Panc1 (cell line): ENCODE measurements around the gene THBS2. TPM values are rescaled to one million over a fixed set of nuclear protein-coding genes. Genes with fewer than 3 reads are reported as not detected.
"Not testable (repeated sequence)": the region's sequence is repeated elsewhere in the genome, so short reads cannot be mapped to it uniquely, and the experiment has no call there.

Source experiments
- ATAC-seq: fragments of 200-7000 bp; cut with Tn5 transposase; 2 replicates; pipeline ENCODE4 v1.9.1; 2020; ENCODE audit warnings: mild to moderate bottlenecking, moderate library complexity
- BruUV-seq: library from RNA; stranded (reverse); fragments of 400-500 nt; replicated peaks from 2 replicates; lab custom pipeline; 2021; lab: Mats Ljungman, UMichigan
- CTCF ChIA-PET: fragments of 300-600 bp; sonication (Branson Sonifier 250); formaldehyde crosslinking; loops from one replicate; lab custom pipeline; 2022; ENCODE audit warnings: antibody characterized with exemption; lab: Charles Lee
- POLR2A ChIA-PET: fragments of 300-600 bp; sonication (Branson Sonifier 250); formaldehyde crosslinking; loops from one replicate; lab custom pipeline; 2022; ENCODE audit warnings: antibody characterized with exemption; lab: Charles Lee
- DNase-seq: peaks from one replicate; pipeline ENCODE4 v3.0.0-alpha.2; 2010; ENCODE audit warnings: low read depth, low spot score
- H3K27ac ChIP-seq: 2 replicates; pipeline ENCODE4 v1.5.1; 2011; ENCODE audit warnings: mild to moderate bottlenecking, low read length, inconsistent platforms
- H3K27me3 ChIP-seq: fragments of 200-500 bp; sonication (Bioruptor generic); 2 replicates; pipeline ENCODE4 v1.6.0; 2014; ENCODE audit warnings: low read length, inconsistent platforms; ENCODE audit not compliant: control insufficient read depth, insufficient read depth
- H3K36me3 ChIP-seq: fragments of 200-500 bp; sonication (Bioruptor generic); 2 replicates; pipeline ENCODE4 v1.5.1; 2014; ENCODE audit warnings: inconsistent platforms, mild to moderate bottlenecking, low read length, moderate library complexity; ENCODE audit not compliant: control insufficient read depth, insufficient read depth
- H3K4me1 ChIP-seq: 2 replicates; pipeline ENCODE4 v1.5.1; 2011; ENCODE audit warnings: inconsistent platforms, mild to moderate bottlenecking, low read length, moderate library complexity; ENCODE audit not compliant: control insufficient read depth, insufficient read depth
- H3K4me3 ChIP-seq, 2 experiments: 2 replicates each; pipeline ENCODE4 v1.5.1; 2011 to 2012; ENCODE audit warnings: low read depth in 2 of 2, low read length in 2 of 2, mild to moderate bottlenecking in 2 of 2, inconsistent platforms in 1 of 2, moderate library complexity in 1 of 2
- H3K9me3 ChIP-seq: fragments of 200-500 bp; sonication (Bioruptor generic); 2 replicates; pipeline ENCODE4 v1.5.1; 2014; ENCODE audit warnings: low read depth, mild to moderate bottlenecking, inconsistent platforms, low read length, moderate library complexity; ENCODE audit not compliant: control insufficient read depth, insufficient read depth
- POLR2AphosphoS5 ChIP-seq: IDR thresholded peaks from 2 replicates; pipeline ENCODE4 v1.6.1; 2012; ENCODE audit warnings: mild to moderate bottlenecking, low read depth, low read length, moderate library complexity
- SIN3A ChIP-seq: IDR thresholded peaks from 2 replicates; pipeline ENCODE4 v1.6.1; 2012; ENCODE audit warnings: low read depth, mild to moderate bottlenecking, low read length, moderate library complexity, borderline replicate concordance; ENCODE audit not compliant: insufficient read depth
- TCF7L2 ChIP-seq: IDR thresholded peaks from 2 replicates; pipeline ENCODE4 v1.6.1; 2011; ENCODE audit warnings: mild to moderate bottlenecking, low read depth, low read length, inconsistent platforms
- in situ Hi-C: cut with HindIII; loops from 2 replicates; pipeline ENCODE4 v1.10.0; 2016; ENCODE audit warnings: low sequenced_read_pairs, low pct_unique_long_range_greater_than_20kb
- intact Hi-C: fragments of 100-400 bp; cut with micrococcal nuclease; formaldehyde crosslinking; loops from one replicate; pipeline ENCODE4 v1.10.0; 2022; ENCODE audit not compliant: unreplicated experiment
- total RNA-seq: library from RNA; stranded (reverse); gene quantifications from one replicate; pipeline ENCODE4 v1.2.1, GENCODE V29; 2021; ENCODE audit not compliant: unreplicated experiment
- TF ChIP-seq, protein P1 (sequence below): fragments of 450-650 bp; IDR thresholded peaks from 2 replicates; pipeline ENCODE4 v1.5.1; 2017; ENCODE audit warnings: mild to moderate bottlenecking
- TF ChIP-seq, protein P2 (sequence below), 2 experiments: IDR thresholded peaks; 2 replicates each; pipeline ENCODE4 v1.6.1; 2011 to 2012; ENCODE audit warnings: low read depth in 2 of 2, control low read depth in 1 of 2, low read length in 1 of 2, mild to moderate bottlenecking in 1 of 2, moderate library complexity in 1 of 2; ENCODE audit not compliant: insufficient read depth in 1 of 2

Gene THBS2
- total RNA-seq, 1 experiment from 2014 or later = 0.05 TPM

DNA sequence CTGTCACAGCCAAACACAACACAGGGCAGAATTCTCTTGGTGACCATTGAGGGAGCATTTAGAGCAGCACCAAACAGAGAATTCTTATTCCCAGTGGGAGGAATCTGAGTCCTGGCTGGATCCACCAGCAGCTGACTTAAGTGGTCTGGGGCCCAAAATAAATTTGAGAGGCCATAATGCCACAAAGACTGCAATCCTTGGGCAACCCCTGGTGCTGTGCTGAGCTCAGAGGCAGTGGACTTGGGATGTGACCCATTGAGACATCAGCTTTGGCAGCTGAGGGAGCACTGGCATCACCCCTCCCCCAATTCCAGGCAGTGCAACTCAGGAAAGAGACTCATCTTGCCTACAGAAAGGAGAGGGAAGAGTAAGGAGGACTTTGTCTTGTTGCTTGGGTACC, 48.6 kb upstream of the THBS2 start:
- Histone ChIP-seq H3K36me3 (no peaks in the 10 kb centered on the region), H3K9me3 (peaks cover 14% of the 10 kb centered on the region; the same call in 1 of the 2 replicates), H3K4me3 (no peak overlapping the region), H3K4me1 (no peaks in the 10 kb centered on the region), H3K27me3 (no peaks in the 10 kb centered on the region), H3K27ac (no peak overlapping the region)
- DNase-seq (no peak), ATAC-seq (no peak)
- CTCF ChIA-PET = no interaction called here
- POLR2A ChIA-PET = no interaction called here
- intact Hi-C loops = no loop called here
- no peak for TF ChIP-seq POLR2AphosphoS5
- in situ Hi-C loops = no loop called here
- BruUV-seq = no TSS peak

DNA sequence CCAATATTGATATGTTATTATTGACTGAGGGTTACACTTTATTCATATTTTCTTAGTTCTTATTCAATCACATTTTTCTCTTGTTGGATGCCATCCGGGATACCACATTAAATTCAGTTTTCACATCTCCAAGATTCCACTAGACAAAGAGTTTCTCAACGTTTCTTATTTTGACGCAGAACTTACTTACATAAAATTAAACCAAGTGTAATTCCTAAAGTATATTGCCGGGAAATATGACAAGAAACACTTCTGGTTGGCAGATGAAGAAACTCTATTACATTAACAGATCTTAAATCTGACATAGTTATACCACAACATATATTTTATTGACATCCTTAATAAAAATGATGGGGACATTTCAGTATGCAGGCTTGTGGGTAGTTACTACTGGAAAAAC, 47.3 kb upstream of the THBS2 start:
- DNase-seq = no peak
- TF ChIP-seq, protein P1, sequence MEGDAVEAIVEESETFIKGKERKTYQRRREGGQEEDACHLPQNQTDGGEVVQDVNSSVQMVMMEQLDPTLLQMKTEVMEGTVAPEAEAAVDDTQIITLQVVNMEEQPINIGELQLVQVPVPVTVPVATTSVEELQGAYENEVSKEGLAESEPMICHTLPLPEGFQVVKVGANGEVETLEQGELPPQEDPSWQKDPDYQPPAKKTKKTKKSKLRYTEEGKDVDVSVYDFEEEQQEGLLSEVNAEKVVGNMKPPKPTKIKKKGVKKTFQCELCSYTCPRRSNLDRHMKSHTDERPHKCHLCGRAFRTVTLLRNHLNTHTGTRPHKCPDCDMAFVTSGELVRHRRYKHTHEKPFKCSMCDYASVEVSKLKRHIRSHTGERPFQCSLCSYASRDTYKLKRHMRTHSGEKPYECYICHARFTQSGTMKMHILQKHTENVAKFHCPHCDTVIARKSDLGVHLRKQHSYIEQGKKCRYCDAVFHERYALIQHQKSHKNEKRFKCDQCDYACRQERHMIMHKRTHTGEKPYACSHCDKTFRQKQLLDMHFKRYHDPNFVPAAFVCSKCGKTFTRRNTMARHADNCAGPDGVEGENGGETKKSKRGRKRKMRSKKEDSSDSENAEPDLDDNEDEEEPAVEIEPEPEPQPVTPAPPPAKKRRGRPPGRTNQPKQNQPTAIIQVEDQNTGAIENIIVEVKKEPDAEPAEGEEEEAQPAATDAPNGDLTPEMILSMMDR = no peak
- TF ChIP-seq POLR2AphosphoS5 (no peak), TCF7L2 (no peak), SIN3A (no peak)
- TF ChIP-seq, protein P2, sequence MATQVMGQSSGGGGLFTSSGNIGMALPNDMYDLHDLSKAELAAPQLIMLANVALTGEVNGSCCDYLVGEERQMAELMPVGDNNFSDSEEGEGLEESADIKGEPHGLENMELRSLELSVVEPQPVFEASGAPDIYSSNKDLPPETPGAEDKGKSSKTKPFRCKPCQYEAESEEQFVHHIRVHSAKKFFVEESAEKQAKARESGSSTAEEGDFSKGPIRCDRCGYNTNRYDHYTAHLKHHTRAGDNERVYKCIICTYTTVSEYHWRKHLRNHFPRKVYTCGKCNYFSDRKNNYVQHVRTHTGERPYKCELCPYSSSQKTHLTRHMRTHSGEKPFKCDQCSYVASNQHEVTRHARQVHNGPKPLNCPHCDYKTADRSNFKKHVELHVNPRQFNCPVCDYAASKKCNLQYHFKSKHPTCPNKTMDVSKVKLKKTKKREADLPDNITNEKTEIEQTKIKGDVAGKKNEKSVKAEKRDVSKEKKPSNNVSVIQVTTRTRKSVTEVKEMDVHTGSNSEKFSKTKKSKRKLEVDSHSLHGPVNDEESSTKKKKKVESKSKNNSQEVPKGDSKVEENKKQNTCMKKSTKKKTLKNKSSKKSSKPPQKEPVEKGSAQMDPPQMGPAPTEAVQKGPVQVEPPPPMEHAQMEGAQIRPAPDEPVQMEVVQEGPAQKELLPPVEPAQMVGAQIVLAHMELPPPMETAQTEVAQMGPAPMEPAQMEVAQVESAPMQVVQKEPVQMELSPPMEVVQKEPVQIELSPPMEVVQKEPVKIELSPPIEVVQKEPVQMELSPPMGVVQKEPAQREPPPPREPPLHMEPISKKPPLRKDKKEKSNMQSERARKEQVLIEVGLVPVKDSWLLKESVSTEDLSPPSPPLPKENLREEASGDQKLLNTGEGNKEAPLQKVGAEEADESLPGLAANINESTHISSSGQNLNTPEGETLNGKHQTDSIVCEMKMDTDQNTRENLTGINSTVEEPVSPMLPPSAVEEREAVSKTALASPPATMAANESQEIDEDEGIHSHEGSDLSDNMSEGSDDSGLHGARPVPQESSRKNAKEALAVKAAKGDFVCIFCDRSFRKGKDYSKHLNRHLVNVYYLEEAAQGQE (IDR thresholded peaks at IDR 0.05; ENCODE audit: insufficient read depth in 1 of 2, low read depth in 2 of 2, low read length in 1 of 2) = no peak
- no TSS peak for BruUV-seq
- ATAC-seq = no peak
- POLR2A ChIA-PET = no interaction called here
- no peaks in the 10 kb centered on the region for H3K4me1 ChIP-seq
- H3K9me3 ChIP-seq = peaks cover 12% of the 10 kb centered on the region; the same call in 1 of the 2 replicates
- no peaks in the 10 kb centered on the region for H3K36me3 ChIP-seq
- in situ Hi-C loops = no loop called here
- H3K4me3 ChIP-seq = no peak overlapping the region
- intact Hi-C loops = no loop called here
- CTCF ChIA-PET = no interaction called here
- H3K27ac ChIP-seq = no peak overlapping the region
- H3K27me3 ChIP-seq = no peaks in the 10 kb centered on the region

DNA sequence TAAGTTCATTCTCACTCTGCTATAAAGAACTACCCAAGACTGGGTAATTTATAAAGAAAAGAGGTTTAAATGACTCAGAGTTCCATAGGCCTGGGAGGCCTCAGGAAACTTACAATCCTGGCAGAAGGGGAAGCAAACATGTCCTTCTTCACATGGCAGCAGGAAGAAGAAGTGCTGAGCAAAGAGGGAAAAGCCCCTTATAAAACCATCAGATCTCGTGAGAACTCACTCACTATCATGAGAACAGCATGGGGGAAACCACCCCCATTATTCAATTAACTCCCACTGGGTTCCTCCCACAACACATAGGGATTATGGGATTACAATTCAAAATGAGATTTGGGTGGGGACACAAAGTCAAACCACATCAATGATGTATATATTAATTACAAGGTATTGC, 45.0 kb upstream of the THBS2 start:
- H3K27me3 ChIP-seq, POLR2A ChIA-PET, in situ Hi-C loops, DNase-seq, H3K4me3 ChIP-seq, BruUV-seq, H3K4me1 ChIP-seq, ATAC-seq, CTCF ChIA-PET, intact Hi-C loops, H3K27ac ChIP-seq, H3K36me3 ChIP-seq: not testable (repeated sequence)
- H3K9me3 ChIP-seq = peaks cover 16% of the 10 kb centered on the region; the same call in 1 of the 2 replicates
